Endothelial cell (in vitro differentiated cells): ENCODE data around the gene CCDC77. TPM values are rescaled to one million over a fixed set of nuclear protein-coding genes. Genes with fewer than 3 reads are reported as not detected.
A peak's percentile ranks its signal among the peaks of the same experiment; 100 is the strongest.

Experiments used
- DNase-seq: peaks from one replicate; pipeline ENCODE4 v3.0.0; 2021; ENCODE audit warnings: low spot score
- H3K27ac Mint-ChIP-seq: one replicate; pipeline ENCODE4 v1.8.0; 2021; ENCODE audit warnings: mixed read lengths, inconsistent platforms; ENCODE audit not compliant: unreplicated experiment
- H3K27me3 Mint-ChIP-seq: one replicate; pipeline ENCODE4 v1.8.0; 2021; ENCODE audit warnings: mild to moderate bottlenecking, moderate library complexity, mixed read lengths, inconsistent platforms; ENCODE audit not compliant: unreplicated experiment
- H3K36me3 Mint-ChIP-seq: one replicate; pipeline ENCODE4 v1.8.0; 2021; ENCODE audit warnings: mild to moderate bottlenecking, low read depth, mixed read lengths, inconsistent platforms; ENCODE audit not compliant: unreplicated experiment
- H3K4me1 Mint-ChIP-seq: one replicate; pipeline ENCODE4 v1.8.0; 2021; ENCODE audit warnings: mild to moderate bottlenecking, mixed read lengths, inconsistent platforms; ENCODE audit not compliant: unreplicated experiment
- H3K4me3 Mint-ChIP-seq: one replicate; pipeline ENCODE4 v1.8.0; 2021; ENCODE audit warnings: mild to moderate bottlenecking, mixed read lengths, inconsistent platforms; ENCODE audit not compliant: unreplicated experiment
- H3K9me3 Mint-ChIP-seq: one replicate; pipeline ENCODE4 v1.8.0; 2021; ENCODE audit warnings: mixed read lengths, inconsistent platforms; ENCODE audit not compliant: unreplicated experiment
- total RNA-seq: library from RNA; stranded (reverse); fragmentation: NEBNext Ultra II Directional; extraction: Animal tissue kit (Norgen Biotek cat#: 25700); gene quantifications from one replicate; pipeline ENCODE4 v1.2.1, GENCODE V29; 2021; ENCODE audit not compliant: unreplicated experiment
- TF ChIP-seq, protein P1 (sequence below): fragments of 200-600 bp; sonication (generic); IDR thresholded peaks from one replicate; pipeline ENCODE4 v1.5.0; 2021; ENCODE audit warnings: antibody characterized with exemption; ENCODE audit not compliant: unreplicated experiment

The CCDC77 gene
- total RNA-seq, 1 donor from 2014 or later: 13.3 TPM

DNA sequence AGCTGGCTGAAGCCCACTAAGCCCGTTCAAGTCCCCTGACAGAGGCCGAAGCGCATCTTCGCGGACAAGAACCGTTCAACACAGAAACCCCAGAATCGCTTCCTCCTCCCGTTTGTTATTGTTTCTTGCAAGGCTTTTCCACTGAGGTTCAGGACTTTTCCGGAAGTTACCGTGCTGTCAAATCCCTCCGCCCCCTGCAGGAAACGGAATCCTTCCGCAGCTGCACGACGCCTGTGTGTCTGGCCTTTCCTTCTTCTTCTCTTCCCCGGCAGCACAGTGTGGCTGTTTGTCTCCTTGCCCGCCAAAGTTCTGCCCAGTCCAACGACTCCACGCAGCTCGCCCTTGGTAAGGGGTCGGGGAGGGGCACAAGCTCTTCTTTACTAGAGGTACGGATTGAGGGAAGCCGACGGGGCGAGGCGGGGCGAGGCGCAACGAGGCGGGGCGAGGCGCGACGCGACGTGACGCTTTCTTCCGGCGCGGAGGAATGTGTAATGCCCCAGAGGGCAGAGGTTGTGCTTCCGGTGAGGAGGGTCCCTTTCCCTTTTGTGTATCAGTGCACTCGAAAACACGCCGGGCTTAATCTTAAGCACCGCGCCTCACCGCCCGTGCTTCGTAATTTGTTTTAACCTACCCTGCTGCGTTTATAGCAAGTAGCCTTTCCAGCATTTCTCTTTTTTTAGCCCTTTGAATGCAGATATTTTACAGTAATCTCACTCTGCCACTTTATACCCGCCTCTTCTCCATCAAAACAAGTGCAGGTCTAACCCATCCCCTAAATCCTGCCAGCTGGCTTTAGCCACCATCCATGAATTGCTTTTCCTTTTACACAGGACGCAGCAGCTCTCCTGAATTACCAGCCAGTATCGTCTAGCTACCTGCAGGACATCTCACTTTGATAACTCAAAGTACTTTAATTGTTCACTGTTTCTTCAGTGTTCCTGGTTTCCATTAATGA is 12.0 kb upstream of the CCDC77 start, which contains the start of gene KDM5A:
KDM5A (minus strand) TSS at position 179 of the 955 bp plus-strand sequence. CDS start 229 bp downstream, outside the sequence.
- Mint-ChIP-seq H3K27me3 (peaks cover 7% of the 10 kb centered on the region), H3K36me3 (peaks cover 3% of the 10 kb centered on the region), H3K27ac (peak within 1 kb of the TSS; percentile 99), H3K4me1 (peaks cover 26% of the 10 kb centered on the region), H3K9me3 (no peaks in the 10 kb centered on the region), H3K4me3 (peak within 1 kb of the TSS; percentile 99)
- DNase-seq: peak; percentile 91
- TF ChIP-seq, protein P1, sequence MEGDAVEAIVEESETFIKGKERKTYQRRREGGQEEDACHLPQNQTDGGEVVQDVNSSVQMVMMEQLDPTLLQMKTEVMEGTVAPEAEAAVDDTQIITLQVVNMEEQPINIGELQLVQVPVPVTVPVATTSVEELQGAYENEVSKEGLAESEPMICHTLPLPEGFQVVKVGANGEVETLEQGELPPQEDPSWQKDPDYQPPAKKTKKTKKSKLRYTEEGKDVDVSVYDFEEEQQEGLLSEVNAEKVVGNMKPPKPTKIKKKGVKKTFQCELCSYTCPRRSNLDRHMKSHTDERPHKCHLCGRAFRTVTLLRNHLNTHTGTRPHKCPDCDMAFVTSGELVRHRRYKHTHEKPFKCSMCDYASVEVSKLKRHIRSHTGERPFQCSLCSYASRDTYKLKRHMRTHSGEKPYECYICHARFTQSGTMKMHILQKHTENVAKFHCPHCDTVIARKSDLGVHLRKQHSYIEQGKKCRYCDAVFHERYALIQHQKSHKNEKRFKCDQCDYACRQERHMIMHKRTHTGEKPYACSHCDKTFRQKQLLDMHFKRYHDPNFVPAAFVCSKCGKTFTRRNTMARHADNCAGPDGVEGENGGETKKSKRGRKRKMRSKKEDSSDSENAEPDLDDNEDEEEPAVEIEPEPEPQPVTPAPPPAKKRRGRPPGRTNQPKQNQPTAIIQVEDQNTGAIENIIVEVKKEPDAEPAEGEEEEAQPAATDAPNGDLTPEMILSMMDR: no peak

DNA sequence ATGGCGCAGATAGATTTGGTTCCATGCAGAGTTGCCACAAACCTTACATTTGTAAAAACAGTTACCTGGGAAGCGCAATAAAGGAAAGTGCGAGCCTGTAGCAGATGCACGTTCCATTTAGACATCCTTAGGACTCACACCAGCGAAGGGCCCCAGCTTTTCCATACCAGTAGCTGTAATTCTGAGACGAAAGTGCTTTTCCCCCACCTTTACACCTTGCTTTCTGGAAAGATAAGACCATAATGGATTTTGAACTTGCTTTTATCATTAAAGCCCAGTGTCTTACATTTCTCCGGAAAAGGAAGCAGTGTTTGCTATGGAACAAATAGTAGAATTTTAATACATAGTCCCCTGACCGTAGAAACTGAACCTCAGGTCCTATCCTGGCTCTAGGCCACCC is 616 bp upstream of the CCDC77 start:
- Mint-ChIP-seq H3K4me3 (no peak overlapping the region), H3K27ac (no peak overlapping the region), H3K27me3 (no peaks in the 10 kb centered on the region), H3K36me3 (no peaks in the 10 kb centered on the region), H3K4me1 (no peaks in the 10 kb centered on the region), H3K9me3 (no peaks in the 10 kb centered on the region)
- TF ChIP-seq, protein P1: no peak
- no peak for DNase-seq

DNA sequence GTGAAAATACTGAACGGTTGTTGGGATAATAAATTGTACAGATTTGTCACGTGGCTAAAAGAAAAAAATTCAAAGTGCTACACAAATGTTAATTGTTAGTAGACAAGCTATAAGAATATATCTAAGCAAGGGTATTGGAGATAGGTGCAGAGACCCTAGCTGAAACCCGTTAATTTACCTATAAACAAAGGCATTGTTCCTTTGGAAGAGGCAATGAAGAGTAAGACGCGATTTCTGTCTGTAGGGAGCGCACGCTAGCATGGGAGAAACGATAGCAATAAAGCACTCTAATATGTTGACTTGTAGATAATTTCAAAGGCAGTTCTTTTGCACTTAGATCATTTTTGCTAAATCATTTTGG is 565 bp downstream of the CCDC77 start:
- H3K4me3 Mint-ChIP-seq: no peak overlapping the region
- H3K27me3 Mint-ChIP-seq: no peaks in the 10 kb centered on the region
- no peak overlapping the region for H3K27ac Mint-ChIP-seq
- H3K36me3 Mint-ChIP-seq: peaks cover under 1% of the 10 kb centered on the region
- no peaks in the 10 kb centered on the region for H3K4me1 Mint-ChIP-seq
- H3K9me3 Mint-ChIP-seq: no peaks in the 10 kb centered on the region
- TF ChIP-seq, protein P1: no peak
- DNase-seq: peak; percentile 18

DNA sequence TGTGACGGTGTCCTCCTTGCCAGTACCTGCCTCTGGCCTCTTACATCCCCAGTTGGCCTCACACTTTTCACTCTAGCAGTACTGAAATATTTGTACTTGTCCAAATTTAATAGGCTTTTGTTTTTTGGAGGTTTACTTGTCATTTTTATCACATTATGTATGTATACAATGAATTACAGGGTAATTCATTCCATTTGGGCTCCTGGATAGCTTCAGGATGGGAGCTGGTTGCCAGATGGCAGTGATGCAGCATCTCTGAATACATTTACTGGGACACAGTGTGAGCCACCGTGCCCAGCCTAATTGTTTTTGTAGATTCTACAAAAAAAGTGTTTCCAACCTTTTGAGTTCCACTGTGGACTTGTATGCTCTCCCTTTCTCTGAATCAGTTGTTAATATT is 13.4 kb downstream of the CCDC77 start:
- DNase-seq: no peak
- Mint-ChIP-seq H3K27ac (no peak overlapping the region), H3K4me1 (no peaks in the 10 kb centered on the region), H3K27me3 (no peaks in the 10 kb centered on the region), H3K9me3 (no peaks in the 10 kb centered on the region), H3K36me3 (peaks cover 32% of the 10 kb centered on the region), H3K4me3 (no peak overlapping the region)
- TF ChIP-seq, protein P1: no peak

DNA sequence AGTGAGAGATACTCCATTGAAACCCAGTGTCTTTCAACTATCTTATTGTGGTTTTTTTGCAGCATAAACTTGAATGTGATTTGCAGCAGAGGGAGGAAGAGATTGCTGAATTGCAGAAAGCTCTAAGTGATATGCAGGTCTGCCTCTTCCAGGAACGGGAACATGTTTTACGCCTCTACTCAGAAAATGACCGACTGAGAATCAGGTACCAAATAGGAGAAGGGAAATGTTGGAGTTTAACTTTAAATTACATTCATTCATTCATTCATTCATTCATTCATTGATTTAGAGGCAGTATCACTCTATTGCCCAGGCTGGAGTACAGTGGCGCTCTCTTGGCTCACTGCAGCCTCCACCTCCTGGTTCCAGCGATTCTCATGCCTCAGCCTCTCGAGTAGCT is 17.0 kb downstream of the CCDC77 start:
- Mint-ChIP-seq H3K36me3 (peaks cover 23% of the 10 kb centered on the region), H3K4me3 (no peak overlapping the region), H3K27ac (no peak overlapping the region), H3K4me1 (no peaks in the 10 kb centered on the region), H3K9me3 (no peaks in the 10 kb centered on the region), H3K27me3 (no peaks in the 10 kb centered on the region)
- no peak for DNase-seq
- TF ChIP-seq, protein P1: no peak
